SK-N-MC (cell line): ENCODE data around the gene FNDC3A.

ENCODE experiments used
- EZH2 ChIP-seq: fragments of 200-600 bp; sonication (generic); IDR thresholded peaks from one replicate; pipeline ENCODE4 v1.6.1; 2017; ENCODE audit warnings: antibody characterized with exemption
- POLR2AphosphoS5 ChIP-seq: IDR thresholded peaks from 2 replicates; pipeline ENCODE4 v1.6.1; 2012; ENCODE audit warnings: mild to moderate bottlenecking, low read depth, low read length, borderline replicate concordance

DNA sequence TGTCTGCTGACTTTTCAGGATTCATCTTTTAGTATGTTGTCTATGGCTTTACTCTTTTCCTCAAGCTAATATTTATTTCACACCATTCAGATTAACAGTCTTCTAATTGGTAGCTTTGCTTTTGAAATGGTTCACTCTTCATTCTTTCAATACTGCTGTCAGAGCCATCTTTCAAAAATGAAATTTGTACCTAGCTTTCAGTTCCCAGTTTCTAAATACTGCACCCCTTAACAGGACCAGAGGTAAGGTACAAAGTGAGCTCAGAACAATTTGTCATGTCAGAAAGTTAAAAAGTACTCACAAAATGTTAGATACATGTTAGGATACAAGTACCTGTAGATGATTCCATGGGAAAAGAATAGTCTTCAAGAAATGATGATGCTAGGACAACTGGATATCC, 83.0 kb downstream of the FNDC3A start:
- TF ChIP-seq EZH2 (no peak), POLR2AphosphoS5 (no peak)
